HK-2 (cell line): ENCODE measurements around the gene KRT7.

ENCODE experiments used
- DNase-seq: peaks from one replicate; pipeline ENCODE4 v3.0.0-alpha.2; 2018; ENCODE audit not compliant: unreplicated experiment

Gene KRT7

DNA sequence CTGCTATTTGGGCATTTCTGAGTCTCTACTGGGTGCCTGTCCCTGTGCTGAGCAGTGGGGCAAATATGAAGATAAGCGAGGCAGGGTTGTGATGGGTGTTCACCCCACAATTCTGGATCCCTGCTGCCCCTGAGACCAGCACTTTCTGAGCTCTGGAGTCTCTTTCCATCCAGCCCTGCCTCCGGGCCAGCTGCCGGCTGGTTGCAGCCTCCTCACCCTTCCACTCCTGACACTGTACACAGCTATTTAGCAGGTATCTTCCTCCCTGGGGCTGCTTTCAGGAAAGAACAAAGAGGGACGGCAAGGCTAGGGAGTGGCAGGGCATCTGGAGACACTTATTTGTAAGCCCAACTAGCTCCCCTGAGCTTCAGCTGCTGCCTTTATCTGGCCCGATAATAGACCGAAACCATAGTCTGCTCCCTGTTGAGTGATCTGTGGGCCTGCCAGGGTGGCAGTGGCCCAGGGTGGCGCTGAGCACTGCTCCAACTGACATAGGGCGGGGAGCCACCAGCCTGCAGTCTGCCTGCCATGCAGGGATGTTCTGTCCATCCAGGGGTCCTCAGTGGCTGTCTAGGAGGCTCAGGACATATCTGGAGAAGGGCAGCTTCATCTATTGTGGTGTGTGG, 33.6 kb upstream of the KRT7 start:
- DNase-seq: no peak

DNA sequence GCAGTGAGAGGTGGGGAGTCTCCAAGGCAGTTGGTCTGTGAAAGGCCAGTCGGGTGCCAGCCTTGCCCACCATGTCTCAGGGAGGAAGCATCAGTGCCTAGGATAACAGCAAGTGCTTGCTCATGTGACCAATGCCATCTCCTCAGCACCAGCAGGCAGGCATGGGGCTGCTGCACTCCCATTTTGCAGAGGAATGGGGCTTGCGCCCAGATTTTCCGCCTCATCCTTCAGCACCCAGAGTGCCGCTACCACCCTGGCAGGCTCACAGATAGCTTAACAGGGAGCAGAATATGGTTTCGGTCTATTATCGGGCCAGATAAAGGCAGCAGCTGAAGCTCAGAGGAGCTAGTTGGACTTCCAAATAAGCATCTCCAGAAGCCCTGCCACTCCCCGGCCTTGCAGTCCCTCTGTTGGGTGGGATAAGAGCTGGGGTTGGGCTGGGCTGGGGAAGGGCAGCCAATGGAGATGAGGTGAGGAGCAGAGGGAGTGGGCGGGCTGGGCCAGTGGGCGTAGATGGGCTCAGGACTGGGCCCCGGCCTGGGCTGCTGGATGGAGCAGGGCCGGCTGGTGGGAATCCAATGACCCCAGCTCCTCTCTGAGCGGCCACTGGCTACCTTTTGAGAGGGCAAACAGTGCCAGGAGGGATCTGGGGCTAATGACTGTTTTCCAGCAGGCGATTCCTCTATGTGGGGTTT, 32.8 kb upstream of the KRT7 start:
- no peak for DNase-seq

DNA sequence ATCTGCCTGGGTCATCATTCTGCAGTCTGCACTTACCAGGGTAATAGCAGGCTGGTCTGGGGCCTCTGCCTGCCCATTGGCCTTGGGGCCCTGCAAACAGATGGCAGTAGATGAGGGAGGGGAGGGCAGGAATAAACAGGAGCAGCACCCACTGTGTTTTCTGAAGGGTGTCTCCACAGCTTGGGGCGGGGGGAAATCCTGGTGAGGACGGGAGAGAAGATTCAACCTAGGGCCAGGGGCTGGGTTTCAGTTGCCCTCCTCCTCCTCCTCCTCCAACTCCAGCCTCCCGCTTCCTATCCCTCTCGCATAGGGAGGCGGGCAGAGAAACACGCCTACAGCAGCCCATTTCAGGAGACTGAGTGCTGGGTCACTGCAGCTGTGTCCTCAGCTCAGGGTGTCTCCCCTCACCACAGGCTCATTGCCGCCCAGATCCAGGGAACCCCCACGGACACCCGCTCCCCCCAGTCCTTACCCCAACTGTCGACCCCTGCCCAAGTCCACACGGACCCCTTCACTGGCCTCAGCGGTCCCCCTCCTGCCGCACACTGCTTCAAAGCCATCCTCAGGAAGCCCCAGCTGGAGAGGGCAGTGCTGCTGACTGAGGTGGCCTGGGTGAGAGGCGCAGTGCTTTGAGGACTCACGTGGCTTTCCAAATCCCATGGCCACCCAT, 32.1 kb upstream of the KRT7 start:
- no peak for DNase-seq

DNA sequence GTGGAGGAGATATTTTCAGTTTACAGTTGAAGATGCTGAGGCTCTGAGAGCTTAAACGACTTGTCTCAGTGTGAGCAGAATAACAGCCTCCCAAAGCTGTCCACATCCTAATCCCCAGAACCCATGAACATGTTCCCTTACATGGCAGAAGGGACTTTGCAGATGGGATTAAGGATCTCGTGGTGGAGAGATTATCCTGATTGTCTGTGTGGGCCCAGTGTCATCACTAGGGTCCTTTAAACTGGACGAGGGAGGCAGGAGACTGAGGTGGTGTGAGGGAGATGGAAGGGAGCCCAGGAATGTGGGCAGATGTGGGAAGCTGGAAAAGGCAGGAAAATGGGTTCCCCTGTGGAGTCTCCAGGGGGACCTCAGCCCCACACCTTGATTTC, 31.6 kb upstream of the KRT7 start:
- no peak for DNase-seq

DNA sequence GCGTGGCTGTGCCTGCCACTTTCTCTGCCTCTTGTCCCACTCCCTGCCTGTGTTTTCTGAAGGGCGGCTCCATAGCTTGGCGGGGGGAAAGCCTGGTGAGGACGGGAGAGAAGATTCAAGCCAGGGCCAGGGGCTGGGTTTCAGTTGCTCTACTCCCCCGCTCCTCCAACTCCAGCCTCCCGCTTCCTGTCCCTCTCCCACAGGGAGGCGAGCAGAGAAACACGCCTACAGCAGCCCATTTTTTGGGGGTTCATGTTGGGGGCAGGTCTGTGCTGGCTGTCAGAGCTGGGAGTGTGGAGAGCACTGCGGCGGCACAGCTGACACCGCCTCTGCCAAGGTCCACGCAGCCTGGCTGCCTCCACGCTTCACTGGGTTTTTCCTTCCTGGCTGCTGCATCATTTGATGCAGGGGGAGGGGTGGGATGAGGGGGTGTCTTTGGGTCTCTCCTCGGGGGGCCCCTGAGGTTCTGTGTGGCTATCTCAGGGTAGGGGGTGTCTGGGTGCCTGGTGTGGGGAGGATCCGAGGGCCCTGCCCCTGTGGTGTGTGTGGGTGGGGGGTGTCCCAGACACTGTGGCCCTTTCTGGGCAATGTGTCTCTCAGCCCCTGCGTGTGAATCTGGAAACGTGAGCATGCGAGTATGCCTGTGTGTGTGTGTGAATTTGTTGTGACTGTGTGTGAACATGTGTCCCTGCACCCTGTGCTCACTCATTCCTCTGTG, 30.5 kb upstream of the KRT7 start:
- peak; percentile 82 for DNase-seq

DNA sequence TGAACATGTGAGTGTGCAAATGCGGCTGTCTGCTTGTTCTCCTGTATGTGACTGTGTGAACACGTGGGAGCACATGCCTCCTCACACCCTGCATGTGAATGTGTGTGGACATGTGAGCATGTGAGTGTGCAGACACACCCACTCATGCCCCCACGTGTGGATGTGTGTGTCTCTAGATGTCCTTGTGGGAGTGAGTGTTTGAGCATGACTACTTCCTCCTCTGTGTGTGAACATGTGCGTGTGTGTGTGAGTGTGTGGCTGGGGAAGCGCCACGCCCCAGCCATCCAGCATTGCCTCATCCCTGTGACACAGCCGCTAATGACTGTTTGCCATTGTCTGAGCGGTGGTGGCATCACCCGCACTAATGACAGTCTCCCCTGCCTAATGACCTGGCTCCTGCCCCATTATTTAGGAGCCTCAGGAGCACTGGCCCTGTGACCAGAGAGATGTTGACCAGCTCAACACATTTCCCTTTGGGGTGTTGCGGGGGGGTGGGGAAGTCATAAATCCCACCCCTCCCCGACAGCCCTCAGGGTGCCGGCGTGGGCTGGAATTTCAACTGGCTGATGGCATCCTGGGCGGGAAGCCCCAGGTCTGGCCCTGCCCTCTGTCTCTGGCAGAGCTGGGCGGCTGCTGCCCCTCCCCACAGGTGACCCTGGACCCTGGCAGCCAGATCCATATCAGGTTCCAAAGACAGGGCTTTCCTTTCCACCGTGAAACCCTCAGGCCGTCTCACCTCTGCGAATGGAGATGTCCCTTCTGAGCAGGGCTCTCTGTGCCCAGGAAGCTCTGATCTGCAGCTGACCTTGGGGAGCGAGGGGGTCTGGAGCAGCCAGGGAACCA, 29.7 kb upstream of the KRT7 start:
- peak; percentile 84 for DNase-seq

DNA sequence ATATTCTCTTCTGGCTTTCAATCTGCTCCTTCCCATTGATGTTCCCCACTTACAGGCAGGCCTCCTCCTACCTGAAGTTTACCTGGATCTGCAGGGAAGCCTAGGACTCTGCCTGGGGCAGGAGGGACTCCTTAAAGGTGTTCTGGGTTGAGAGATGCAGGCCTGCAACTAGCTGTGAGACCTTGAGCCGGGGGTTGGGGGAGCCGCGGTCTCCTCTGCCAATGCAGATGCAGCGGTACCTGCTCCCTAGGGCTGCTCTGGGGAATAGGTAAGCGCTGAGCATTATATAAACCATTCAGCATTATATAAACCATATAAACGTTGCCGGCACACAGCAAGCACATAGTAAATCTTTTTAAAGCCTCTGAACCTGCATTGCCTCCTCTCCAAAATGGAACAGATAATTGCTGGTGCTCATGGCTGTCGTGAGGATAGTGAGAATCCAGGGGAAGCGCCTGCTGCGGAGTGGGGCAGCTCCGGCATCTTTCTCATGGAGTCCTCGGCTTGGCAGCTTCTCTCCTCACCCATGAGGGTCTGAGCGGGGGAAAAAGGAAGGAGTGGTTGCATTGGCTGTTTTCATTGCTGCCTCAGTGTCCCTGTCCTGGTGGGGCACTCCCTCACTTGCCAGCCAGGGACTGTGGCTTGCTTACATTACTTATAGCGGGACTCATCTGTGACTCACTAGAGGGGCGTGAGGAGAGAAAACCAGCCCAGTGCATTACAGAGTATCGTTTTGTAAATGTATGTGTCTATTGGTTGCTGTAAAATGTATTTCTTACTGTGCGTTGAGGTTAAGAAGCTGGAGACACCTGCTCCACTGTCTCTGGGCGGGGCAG, 28.7 kb upstream of the KRT7 start:
- no peak for DNase-seq

DNA sequence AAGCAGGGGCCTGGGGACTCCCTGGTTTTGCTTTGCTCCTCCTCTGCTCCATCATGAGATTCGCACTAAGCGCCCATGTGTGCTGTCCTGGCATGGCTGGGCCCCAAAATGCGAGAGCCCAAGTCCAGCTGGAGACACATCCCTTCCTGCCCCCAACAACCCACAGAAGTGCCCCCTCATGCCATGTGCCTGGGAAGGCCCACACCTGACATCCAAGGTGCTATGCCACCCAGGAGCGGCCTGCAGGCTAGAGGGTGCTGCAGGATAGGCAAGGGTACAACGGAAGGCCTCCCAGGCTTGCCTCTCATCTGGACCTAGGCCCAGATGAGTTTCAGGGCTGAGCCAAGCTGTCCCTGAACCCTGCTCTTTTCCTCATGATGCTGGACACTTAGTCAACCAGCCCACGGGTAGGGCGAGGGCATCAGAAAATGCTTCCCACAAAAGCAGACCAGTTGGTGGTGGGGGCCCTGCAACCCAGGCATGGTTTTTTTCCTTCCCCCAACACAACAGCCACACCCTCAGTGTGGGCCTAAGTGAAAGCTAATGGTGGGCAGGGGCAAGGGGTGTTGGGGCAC, 28.0 kb upstream of the KRT7 start:
- no peak for DNase-seq

DNA sequence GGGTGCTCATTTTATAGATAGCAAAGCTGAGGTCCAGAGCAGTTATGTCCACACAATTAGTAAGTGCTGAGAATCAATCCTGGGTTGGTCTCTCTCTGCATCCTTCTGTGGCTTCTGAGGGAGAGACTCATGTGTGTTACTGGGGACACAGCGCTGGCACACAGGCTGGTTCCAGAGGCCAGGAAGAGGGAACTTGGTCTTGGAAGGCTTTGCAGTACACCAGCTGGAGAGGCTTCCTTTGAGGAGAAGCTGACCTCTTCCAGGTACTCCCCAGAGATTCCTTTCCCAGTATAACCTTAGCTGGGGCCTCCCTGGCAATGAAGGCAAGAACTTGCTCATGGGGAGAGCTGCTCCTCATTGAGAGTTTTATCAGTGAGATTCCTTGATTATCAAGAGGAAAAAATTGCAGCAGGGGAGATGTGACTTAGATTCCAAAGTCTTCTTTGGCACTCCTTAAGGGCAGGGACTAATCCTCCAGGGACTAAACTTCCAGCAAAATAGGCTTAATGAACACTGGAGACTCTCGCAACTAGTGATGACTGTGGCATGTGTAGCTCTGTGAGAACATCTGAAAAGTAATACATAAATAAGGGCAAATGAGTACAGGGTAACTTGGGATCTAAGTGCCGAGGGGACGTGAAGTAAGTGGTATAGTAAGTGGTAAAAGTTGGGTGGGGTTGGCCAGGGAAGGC, 27.3 kb upstream of the KRT7 start:
- no peak for DNase-seq

DNA sequence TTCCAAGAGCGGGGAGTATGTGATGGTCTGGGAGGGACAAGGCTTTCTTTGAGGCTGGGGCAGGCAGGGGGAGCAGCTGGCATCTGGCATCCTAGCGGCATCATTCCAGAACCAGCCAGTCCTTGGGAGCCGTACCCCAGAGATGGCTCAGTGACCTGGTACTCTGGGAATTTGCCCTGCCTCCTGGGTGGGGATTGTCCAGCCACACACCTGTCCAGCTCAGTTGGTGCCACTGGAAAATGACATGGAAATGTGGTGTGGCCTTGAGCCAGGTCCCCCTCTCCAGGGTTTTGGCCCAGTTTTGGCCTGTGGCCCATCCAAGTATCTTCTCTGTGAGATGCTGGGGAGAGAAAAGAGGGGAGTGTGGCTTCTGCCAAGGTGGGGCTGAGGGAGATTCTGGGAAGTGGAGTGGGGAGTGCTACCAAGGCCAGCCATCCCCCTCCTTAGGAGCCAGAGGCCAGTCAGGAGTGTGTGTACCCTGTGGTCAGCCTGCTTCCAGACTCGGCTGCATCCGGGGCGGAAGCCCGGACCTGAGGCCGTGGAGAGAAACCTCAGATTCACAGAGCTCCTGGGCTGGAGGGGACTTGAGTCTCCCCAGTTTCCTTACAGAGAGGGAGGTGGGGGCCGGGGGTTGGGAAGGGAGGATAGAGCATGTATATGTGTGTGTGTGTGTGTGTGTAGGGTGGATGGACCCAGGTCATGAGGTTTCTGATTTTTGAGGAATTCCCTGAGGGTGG, 26.6 kb upstream of the KRT7 start:
- no peak for DNase-seq

DNA sequence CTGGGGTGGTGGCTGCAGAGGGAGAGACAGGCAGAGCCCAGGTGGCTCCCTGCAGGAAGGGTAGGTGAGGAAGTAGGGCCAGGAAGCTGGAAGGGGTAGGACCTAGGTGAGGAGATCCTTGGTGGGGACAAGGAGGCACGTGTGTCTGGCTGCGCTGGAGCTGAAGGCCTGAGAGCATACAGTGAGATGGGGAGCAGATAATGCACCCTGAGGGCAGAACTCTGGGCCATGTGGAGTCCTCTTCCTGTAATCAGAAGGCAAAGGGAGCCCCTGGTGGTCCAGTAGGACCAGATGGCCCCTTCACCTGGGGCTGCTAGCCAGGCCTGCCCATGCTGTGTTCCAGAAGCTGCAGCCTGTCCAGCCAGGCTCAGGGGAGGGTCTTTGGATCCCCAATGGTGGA, 25.9 kb upstream of the KRT7 start:
- no peak for DNase-seq

DNA sequence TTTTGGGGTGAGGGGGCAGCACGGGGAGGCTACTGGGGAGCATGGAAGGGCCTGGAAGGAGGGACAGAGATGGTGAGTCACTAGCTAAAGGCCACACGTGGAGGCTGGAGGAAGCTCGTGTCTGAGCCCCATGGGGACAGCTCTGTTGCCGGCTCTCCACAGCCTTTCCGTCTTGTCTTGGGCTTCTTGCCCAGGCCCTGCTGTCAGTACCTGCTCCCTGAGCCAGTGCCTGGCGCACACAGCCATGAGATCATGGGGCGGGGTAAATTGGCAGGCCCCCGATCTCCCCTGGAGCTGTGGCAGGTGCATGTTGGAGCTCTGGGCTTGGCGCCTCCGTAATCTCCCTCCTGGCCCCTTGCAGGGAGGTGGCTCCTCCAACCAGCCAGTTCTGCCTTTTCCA, 25.1 kb upstream of the KRT7 start:
- DNase-seq: no peak

DNA sequence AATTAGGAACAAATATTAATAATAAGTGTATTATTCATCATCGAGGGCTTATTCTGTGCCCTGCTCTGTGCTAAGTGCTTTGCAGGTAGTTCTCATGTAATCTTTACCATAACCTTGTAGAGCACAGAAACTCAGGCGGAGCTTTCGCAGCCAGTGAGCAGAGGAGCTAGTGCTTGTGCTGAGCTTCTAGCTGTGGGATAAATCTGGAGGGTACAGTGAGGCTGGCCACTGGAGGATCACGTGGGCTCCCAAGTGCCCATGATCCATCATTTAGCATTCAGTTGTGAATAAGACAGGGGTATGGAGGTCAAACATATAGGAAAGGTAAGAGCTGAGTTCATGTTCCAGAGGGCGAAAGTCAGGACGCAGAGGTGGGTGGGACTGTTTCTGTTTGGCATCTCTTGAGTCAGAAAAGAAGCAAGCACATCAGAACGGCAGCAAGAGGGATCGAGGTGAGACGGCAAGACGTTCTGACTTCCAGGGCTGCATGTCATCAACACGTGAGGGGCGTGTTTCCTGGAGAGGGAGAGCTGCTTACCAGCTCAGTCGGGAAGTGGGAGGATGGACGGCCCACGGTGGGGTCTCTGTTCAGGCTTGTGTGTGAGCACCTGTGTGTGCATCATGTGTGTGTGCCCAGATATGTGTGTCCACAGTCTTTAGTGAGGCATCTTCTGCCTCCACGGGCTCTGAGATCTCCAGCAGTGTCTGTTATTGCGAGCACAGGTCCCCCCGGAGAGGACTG, 24.4 kb upstream of the KRT7 start:
- DNase-seq: no peak

DNA sequence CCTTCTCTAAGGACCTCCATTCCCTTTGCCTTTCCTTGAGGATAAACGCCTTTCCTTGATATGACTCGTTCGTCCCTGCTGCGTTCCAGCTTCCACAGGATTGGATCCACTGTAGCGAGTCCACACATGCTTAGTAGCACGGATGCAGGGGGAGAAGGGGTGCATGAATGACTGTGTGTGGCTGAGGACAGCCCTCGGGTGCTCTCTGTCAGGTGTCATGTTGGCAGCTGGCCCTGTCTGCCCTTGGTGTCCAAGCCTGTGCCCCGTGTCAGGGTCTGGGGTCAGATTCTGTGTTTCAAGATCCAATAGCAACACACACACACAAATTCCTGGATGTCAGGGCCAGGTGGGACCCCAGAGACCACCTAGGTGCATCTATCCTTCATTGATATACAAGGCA, 23.7 kb upstream of the KRT7 start:
- DNase-seq: no peak

DNA sequence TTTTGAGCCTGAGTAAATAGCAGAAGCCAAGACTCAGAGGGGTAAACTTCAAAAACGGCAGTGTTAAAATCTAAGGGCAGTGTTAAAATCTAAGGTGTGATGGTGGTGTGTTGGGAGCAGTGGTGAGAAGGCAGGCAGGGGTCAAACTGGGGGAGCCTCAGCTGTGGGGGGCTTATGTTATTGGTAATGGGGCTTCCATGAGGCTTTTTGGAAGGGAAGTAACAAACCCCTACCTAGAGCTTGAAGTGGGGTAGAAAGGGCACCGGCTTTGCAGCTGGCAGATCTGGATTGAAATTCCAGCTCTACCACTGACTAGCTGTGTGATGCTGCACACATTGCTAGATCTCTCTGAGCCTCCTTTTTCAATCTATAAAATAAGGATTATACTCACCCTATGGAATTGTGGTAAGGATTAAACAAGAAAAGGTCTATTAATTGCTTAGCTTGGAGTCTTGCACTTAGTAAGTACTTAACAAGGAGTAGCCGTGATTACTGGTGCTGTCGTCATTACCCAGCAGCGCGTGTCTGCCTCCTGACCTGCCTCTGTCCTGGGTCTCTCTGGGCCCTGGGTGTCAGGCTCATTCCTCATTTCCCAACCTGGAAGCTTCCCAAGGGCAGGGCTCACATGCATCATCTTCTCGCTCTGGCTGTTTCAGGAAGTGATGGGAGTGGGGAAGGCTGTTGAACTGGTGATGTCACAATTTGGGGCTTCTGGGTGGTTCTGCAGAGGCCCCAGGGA, 22.7 kb upstream of the KRT7 start:
- no peak for DNase-seq

DNA sequence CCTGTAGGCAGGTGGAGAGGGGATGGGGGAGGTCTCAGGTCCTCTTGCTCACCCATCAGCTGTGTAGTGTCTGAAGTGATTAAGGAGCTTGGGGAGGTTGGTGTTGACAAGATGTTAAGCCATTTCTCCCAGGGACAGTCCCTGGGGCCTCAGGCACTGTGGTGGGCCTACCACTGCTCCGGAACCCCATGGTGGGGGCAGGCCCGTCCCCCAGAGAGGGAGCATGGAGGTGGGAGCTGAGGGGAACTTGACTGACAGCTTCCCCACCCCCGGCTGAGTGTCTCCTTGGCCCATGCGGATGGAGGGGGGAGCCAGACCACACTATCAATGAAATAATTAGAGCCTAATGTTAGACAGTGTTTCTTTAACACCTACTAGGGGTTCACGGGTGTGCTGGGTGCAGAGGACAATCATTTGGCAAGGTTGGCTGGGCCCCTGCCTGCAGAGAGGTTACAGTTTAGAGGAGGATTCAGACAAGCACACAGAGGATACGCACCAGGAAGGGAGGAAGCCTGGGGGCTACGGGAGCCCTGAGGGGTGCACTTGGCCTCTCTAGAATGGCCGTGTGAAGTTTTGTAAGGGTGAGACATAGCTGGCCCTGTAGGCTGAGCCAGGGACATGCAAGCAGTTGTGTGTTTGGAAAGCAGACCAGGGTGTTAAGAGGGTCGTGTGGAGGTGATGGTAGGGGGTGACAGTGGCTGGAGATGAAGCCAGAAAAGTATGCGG, 22.0 kb upstream of the KRT7 start:
- no peak for DNase-seq
